HepG2 (cell line): ENCODE data around the gene DOC2A. TPM values are rescaled to one million over a fixed set of nuclear protein-coding genes. Genes with fewer than 3 reads are reported as not detected.

Source experiments
- ATAC-seq: fragments of 200-7000 bp; cut with Tn5 transposase; 3 replicates; pipeline ENCODE4 v1.9.1; 2020; ENCODE audit warnings: mild to moderate bottlenecking, moderate library complexity
- BruUV-seq: library from RNA; stranded (reverse); fragments of 400-500 nt; replicated peaks from 2 replicates; lab custom pipeline; 2021; lab: Mats Ljungman, UMichigan
- CTCF ChIA-PET: fragments of 300-600 bp; formaldehyde crosslinking; extraction: SDS; loops from one replicate; lab custom pipeline; 2021; ENCODE audit warnings: low total read pairs, inconsistent platforms, low intra/inter-chr PET ratio; lab: Yijun Ruan, JAX
- POLR2A ChIA-PET: fragments of 350-600 bp; sonication (Branson Sonifier 250); formaldehyde crosslinking; loops from one replicate; lab custom pipeline; 2020; ENCODE audit warnings: antibody characterized with exemption, inconsistent platforms; lab: Yijun Ruan, JAX
- DNase-seq: peaks from one replicate; pipeline ENCODE4 v3.0.0-alpha.2; 2015; ENCODE audit warnings: low spot score
- FAIRE-seq: peaks from 3 replicates; lab custom pipeline; 2011; peaks lifted over from hg19 to GRCh38; lab: Jason Lieb, UNC
- H2AFZ ChIP-seq: one replicate; pipeline ENCODE4 v1.6.1; 2011; ENCODE audit warnings: low read length, inconsistent platforms
- H3K27ac ChIP-seq: fragments of 300-600 bp; 3 replicates; pipeline ENCODE4 v1.8.0; 2011; ENCODE audit warnings: mixed run types, mild to moderate bottlenecking, mixed read lengths, low read length, inconsistent platforms; ENCODE audit not compliant: insufficient read depth; ENCODE audit errors: extremely low read length
- H3K27me3 ChIP-seq, 2 experiments: fragments of 200-600 bp in 1 of 2; 2 replicates in 1 of 2; 3 replicates in 1 of 2; pipeline versions ENCODE4 v1.6.0 to v1.8.0; 2011; ENCODE audit warnings: low read length in 2 of 2, mild to moderate bottlenecking in 2 of 2, moderate library complexity in 2 of 2, inconsistent platforms in 1 of 2; ENCODE audit not compliant: insufficient read depth in 2 of 2, control insufficient read depth in 1 of 2
- H3K36me3 ChIP-seq, 2 experiments: fragments of 200-600 bp in 1 of 2; replicated peaks in 1 of 2; 2 replicates in 1 of 2; 3 replicates in 1 of 2; pipeline versions ENCODE4 v1.5.1 to v1.8.0; 2011; ENCODE audit warnings: low read length in 2 of 2, inconsistent platforms in 1 of 2; ENCODE audit not compliant: insufficient read depth in 2 of 2, control insufficient read depth in 1 of 2
- H3K4me1 ChIP-seq: 2 replicates; pipeline ENCODE4 v1.5.1; 2012; ENCODE audit warnings: low read length, inconsistent platforms; ENCODE audit not compliant: insufficient read depth
- H3K4me2 ChIP-seq: 2 replicates; pipeline ENCODE4 v1.6.0; 2011; ENCODE audit warnings: low read depth, low read length, inconsistent platforms
- H3K4me3 ChIP-seq, 3 experiments: fragments of 200-600 bp in 1 of 3; sonication (generic), shearing (Covaris generic) in 1 of 3; replicated peaks in 1 of 3; 2 replicates each; pipeline ENCODE4 v1.5.1; 2011 to 2016; ENCODE audit warnings: low read length in 3 of 3, inconsistent platforms in 2 of 3, low read depth in 2 of 3, mild to moderate bottlenecking in 2 of 3, control low read depth in 1 of 3, mixed read lengths in 1 of 3; ENCODE audit not compliant: insufficient read depth in 1 of 3
- H3K79me2 ChIP-seq: one replicate; pipeline ENCODE4 v1.6.1; 2011; ENCODE audit warnings: low read length, inconsistent platforms; ENCODE audit not compliant: insufficient read depth
- H3K9ac ChIP-seq: 2 replicates; pipeline ENCODE4 v1.6.0; 2011; ENCODE audit warnings: mild to moderate bottlenecking, low read depth, low read length, inconsistent platforms; ENCODE audit not compliant: insufficient read depth
- H3K9me3 ChIP-seq: 2 replicates; pipeline ENCODE4 v1.5.1; 2012; ENCODE audit warnings: mild to moderate bottlenecking, low read length
- H4K20me1 ChIP-seq: 2 replicates; pipeline ENCODE4 v1.6.0; 2011; ENCODE audit warnings: inconsistent platforms, mild to moderate bottlenecking, low read length, moderate library complexity; ENCODE audit not compliant: insufficient read depth
- CEBPG ChIP-seq: IDR thresholded peaks from 2 replicates; pipeline ENCODE4 v1.6.1; 2016
- DNMT3B ChIP-seq: conservative IDR thresholded peaks from 2 replicates; pipeline ENCODE4 v1.6.1; 2016; ENCODE audit warnings: missing biosample characterization, control low read depth
- GTF3A ChIP-seq: sonication (generic); formaldehyde crosslinking; conservative IDR thresholded peaks from 2 replicates; pipeline ENCODE4 v1.4.0; 2020; ENCODE audit warnings: mild to moderate bottlenecking, missing genetic modification reagents
- MAZ ChIP-seq, 2 experiments: sonication (generic) in 1 of 2; formaldehyde crosslinking in 1 of 2; IDR thresholded peaks; 2 replicates each; pipeline versions ENCODE4 v1.5.0 to v1.6.1; 2012 to 2020; ENCODE audit warnings: low read depth in 2 of 2, mild to moderate bottlenecking in 2 of 2, borderline replicate concordance in 1 of 2, improper control_type of control experiment in 1 of 2, low read length in 1 of 2, missing genetic modification reagents in 1 of 2, moderate library complexity in 1 of 2
- MIER2 ChIP-seq: IDR thresholded peaks from 2 replicates; pipeline ENCODE4 v1.6.1; 2016; ENCODE audit warnings: missing biosample characterization, missing genetic modification reagents
- ZBTB8A ChIP-seq: sonication (generic); formaldehyde crosslinking; IDR thresholded peaks from 2 replicates; pipeline ENCODE4 v1.4.0; 2020; ENCODE audit warnings: mild to moderate bottlenecking, low read depth, missing genetic modification reagents, borderline replicate concordance
- ZNF160 ChIP-seq: sonication (generic); formaldehyde crosslinking; IDR thresholded peaks from 2 replicates; pipeline ENCODE4 v1.8.0; 2022; ENCODE audit warnings: mild to moderate bottlenecking, inconsistent platforms, missing genetic modification reagents
- ZNF567 ChIP-seq: sonication (generic); formaldehyde crosslinking; IDR thresholded peaks from 2 replicates; pipeline ENCODE4 v1.8.1; 2023; ENCODE audit warnings: mild to moderate bottlenecking, missing genetic modification reagents, borderline replicate concordance
- ZNF839 ChIP-seq: sonication (generic); formaldehyde crosslinking; IDR thresholded peaks from 2 replicates; pipeline ENCODE4 v1.4.0; 2020; ENCODE audit warnings: missing genetic modification reagents, mild to moderate bottlenecking, borderline replicate concordance
- WGBS: methylation state at CpG from one replicate; pipeline ENCODE4 v1.1.6; 2017; ENCODE audit warnings: low lambda C conversion rate; 5-methylcytosine and 5-hydroxymethylcytosine counted together
- in situ Hi-C: cut with HindIII; loops from 2 replicates; pipeline ENCODE4 v1.10.0; 2017; ENCODE audit warnings: low pct_unique_long_range_greater_than_20kb; ENCODE audit not compliant: extremely low pct_ligation_motif_present
- intact Hi-C: fragments of 100-400 bp; cut with micrococcal nuclease; formaldehyde crosslinking; loops from one replicate; pipeline ENCODE4 v1.10.0; 2022; ENCODE audit not compliant: unreplicated experiment
- polyA plus RNA-seq, 8 experiments: library from polyadenylated mRNA; depleted of rRNA in 3 of 8; stranded (reverse) in 7 of 8; unstranded in 1 of 8; fragments of >200 nt; fragmentation: Illumina TruSeq in 4 of 8; extraction: Trizol in 4 of 8; gene quantifications; 2 replicates each; pipeline versions ENCODE4 v1.2.1 to v1.2.3, GENCODE V29; 2011 to 2016; ENCODE audit warnings: low read depth in 4 of 8, missing spikeins in 1 of 8, mixed read lengths in 1 of 8; ENCODE audit not compliant: insufficient read depth in 1 of 8
- total RNA-seq, 5 experiments: library from RNA; depleted of rRNA; stranded (reverse); fragments of >200 nt; fragmentation: Illumina TruSeq; extraction: Trizol; gene quantifications; 2 replicates each; pipeline ENCODE4 v1.2.3, GENCODE V29; 2016; ENCODE audit warnings: low read depth in 1 of 5
- TF ChIP-seq, protein P1 (sequence below): sonication (generic); formaldehyde crosslinking; IDR thresholded peaks from 2 replicates; pipeline ENCODE4 v1.4.0; 2020; ENCODE audit warnings: missing genetic modification reagents

The DOC2A gene
- total and polyA plus RNA-seq, 2 of the 13 experiments (the other 11 are each of a cell fraction or from before 2014, with no cell fraction given), result 0.15 to 0.55 TPM

DNA sequence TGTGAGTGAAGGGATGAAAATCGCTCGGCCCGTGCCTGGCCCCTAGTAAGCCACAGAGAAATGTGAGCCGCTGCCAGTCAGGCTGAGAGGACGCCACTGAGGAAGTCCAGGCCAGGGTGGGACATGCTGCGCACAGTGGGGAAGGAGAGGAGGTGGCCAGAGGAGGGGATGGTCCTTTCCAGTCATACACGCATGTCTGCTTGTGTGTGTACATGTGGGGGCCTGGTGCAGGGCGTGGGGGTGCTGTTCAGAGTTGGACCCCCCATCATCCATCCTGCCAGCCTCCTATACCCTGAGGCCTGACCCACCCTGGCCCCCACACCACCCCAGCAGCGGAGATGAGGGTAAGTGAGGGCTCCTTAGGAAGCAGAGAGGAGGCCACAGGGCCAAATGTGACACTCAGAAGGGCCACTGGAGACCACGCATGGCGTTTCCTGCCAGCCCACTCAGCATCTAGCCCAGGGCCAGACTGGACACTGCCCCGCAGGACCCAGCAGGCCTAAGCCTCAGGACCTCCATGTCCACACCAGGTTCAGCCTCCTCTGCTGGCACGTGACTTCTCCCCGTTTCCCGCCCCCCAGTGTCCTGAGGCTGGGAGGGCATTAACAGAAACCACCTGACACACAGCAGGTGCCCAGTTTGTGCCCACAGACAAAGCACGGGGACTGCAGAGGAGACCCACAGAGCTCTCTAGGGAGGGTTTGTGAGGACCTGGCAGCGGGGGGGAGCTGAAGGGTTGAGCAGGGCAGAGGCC lies 7.0 kb downstream of the DOC2A start (continued):
- TF ChIP-seq ZNF567 (no peak), ZNF839 (no peak)

DNA sequence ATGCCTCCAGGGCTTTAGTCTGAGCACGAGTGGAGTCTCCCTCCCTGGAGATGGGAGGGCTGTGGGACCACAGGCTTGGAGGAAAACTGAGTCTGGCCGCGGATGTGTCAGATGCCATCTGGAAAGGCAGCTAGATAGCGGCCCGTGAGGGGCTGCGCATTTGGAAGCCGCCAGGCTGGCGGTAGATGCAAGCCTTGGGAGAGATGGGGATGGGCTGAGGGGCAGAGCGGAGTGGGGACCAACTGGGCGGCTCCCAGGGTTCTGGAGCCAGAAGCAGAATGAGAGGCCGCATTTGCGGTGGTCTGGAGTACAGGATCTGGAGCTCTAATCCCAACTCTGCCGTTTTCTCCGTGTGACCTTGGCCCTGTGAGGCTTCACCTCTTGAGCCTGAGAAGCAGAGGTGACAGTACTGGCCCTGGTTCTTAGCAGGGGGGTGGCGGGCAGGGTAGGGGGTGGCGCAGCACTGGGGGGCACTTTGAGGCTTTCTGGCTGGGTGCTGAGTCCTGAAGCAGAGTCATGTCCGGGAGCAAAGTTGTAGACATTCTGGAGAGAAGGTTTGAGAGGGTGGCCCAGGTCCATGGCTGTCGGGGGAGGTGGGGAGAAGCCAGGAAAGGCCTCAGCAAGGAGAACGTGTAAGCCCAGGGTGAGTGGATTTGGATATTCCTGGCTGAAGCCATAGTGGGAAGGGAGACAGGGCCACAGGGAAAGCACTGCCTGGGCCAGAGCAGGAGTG lies 8.0 kb downstream of the DOC2A start:
- WGBS, result 94% methylated on average over 19 of the region's 19 CpGs
- FAIRE-seq (no peak), DNase-seq (no peak), ATAC-seq (no peak)
- intact Hi-C loops (no loop called here), in situ Hi-C loops (loop anchor here (10.0 kb wide), 1 partner anchor 138 kb away; the partner anchor contains the start of gene CDIPT)
- Histone ChIP-seq H4K20me1 (no peaks in the 10 kb centered on the region), H2AFZ (no peak overlapping the region), H3K9ac (no peak overlapping the region), H3K4me3 (no peak overlapping the region), H3K79me2 (no peaks in the 10 kb centered on the region), H3K27ac (no peak overlapping the region), H3K4me2 (no peak overlapping the region), H3K4me1 (no peaks in the 10 kb centered on the region), H3K36me3 (peaks cover 0 to 3% of the 10 kb centered on the region in 2 experiments; a peak in 1 of 5 replicates), H3K27me3 (no peaks in the 10 kb centered on the region), H3K9me3 (no peaks in the 10 kb centered on the region)
- no TSS peak for BruUV-seq
- POLR2A ChIA-PET, result interaction anchor here (0.5 to 0.6 kb wide), 2 partner anchors 30 to 692 kb away, joined by 3 read pairs; no protein-coding TSS in a partner anchor
- CTCF ChIA-PET, result no interaction called here
- TF ChIP-seq, protein P1, sequence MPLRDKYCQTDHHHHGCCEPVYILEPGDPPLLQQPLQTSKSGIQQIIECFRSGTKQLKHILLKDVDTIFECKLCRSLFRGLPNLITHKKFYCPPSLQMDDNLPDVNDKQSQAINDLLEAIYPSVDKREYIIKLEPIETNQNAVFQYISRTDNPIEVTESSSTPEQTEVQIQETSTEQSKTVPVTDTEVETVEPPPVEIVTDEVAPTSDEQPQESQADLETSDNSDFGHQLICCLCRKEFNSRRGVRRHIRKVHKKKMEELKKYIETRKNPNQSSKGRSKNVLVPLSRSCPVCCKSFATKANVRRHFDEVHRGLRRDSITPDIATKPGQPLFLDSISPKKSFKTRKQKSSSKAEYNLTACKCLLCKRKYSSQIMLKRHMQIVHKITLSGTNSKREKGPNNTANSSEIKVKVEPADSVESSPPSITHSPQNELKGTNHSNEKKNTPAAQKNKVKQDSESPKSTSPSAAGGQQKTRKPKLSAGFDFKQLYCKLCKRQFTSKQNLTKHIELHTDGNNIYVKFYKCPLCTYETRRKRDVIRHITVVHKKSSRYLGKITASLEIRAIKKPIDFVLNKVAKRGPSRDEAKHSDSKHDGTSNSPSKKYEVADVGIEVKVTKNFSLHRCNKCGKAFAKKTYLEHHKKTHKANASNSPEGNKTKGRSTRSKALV (CRISPR knock-in tag), result no peak
- no peak for TF ChIP-seq DNMT3B (CRISPR knock-in tag)
- no peak for TF ChIP-seq CEBPG (CRISPR knock-in tag)
- TF ChIP-seq MAZ (IDR thresholded peaks at IDR 0.05; ENCODE audit: borderline replicate concordance, low read depth, low read length), result no peak
- no peak for TF ChIP-seq MAZ (CRISPR knock-in tag; IDR thresholded peaks at IDR 0.05; ENCODE audit: low read depth)
- TF ChIP-seq MIER2 (CRISPR knock-in tag), result no peak
- TF ChIP-seq ZBTB8A (CRISPR knock-in tag), result no peak
- no peak for TF ChIP-seq ZNF160 (CRISPR knock-in tag)
- TF ChIP-seq GTF3A (CRISPR knock-in tag), result no peak
